Smooth muscle cell (in vitro differentiated cells): ENCODE measurements around the gene TMEM250. TPM values are rescaled to one million over a fixed set of nuclear protein-coding genes. Genes with fewer than 3 reads are reported as not detected.
"Not testable (repeated sequence)": the region's sequence is repeated elsewhere in the genome, so short reads cannot be mapped to it uniquely, and the experiment has no call there.

ENCODE experiments used
- DNase-seq: peaks from one replicate; lab custom pipeline; 2025; ENCODE audit not compliant: unreplicated experiment; lab: John Stamatoyannopoulos, UW
- H2AFZ ChIP-seq: fragments of 200-600 bp; sonication (generic); 2 replicates; pipeline ENCODE4 v1.6.0; 2016; ENCODE audit warnings: antibody characterized with exemption, low read depth, mild to moderate bottlenecking
- H3F3A ChIP-seq: fragments of 200-600 bp; sonication (generic); 2 replicates; pipeline ENCODE4 v1.6.0; 2017; ENCODE audit warnings: antibody characterized with exemption, low read depth
- H3K27ac ChIP-seq: fragments of 200-600 bp; sonication (generic); 2 replicates; pipeline ENCODE4 v1.5.1; 2016; ENCODE audit warnings: low read depth, mild to moderate bottlenecking
- H3K27me3 ChIP-seq: fragments of 200-600 bp; sonication (generic); 2 replicates; pipeline ENCODE4 v1.6.1; 2016; ENCODE audit warnings: low read depth, mild to moderate bottlenecking
- H3K36me3 ChIP-seq: fragments of 200-600 bp; sonication (generic); 2 replicates; pipeline ENCODE4 v1.5.1; 2016; ENCODE audit warnings: low read depth
- H3K4me1 ChIP-seq: fragments of 200-600 bp; sonication (generic); 2 replicates; pipeline ENCODE4 v1.5.1; 2016; ENCODE audit warnings: low read depth
- H3K4me2 ChIP-seq: fragments of 200-600 bp; sonication (generic); 2 replicates; pipeline ENCODE4 v1.6.0; 2016; ENCODE audit warnings: mild to moderate bottlenecking
- H3K4me3 ChIP-seq: fragments of 200-600 bp; sonication (generic); 2 replicates; pipeline ENCODE4 v1.5.1; 2016; ENCODE audit warnings: mild to moderate bottlenecking
- H3K79me2 ChIP-seq: fragments of 200-600 bp; sonication (generic); 2 replicates; pipeline ENCODE4 v1.6.0; 2016; ENCODE audit warnings: low read depth, mild to moderate bottlenecking
- H3K9ac ChIP-seq: fragments of 200-600 bp; sonication (generic); 2 replicates; pipeline ENCODE4 v1.6.0; 2016; ENCODE audit warnings: low read depth
- H3K9me3 ChIP-seq: fragments of 200-600 bp; sonication (generic); replicated peaks from 2 replicates; pipeline ENCODE4 v1.5.1; 2016; ENCODE audit warnings: low read depth
- H4K20me1 ChIP-seq: fragments of 200-600 bp; sonication (generic); 2 replicates; pipeline ENCODE4 v1.6.0; 2016; ENCODE audit warnings: low read depth
- CTCF ChIP-seq: fragments of 200-600 bp; sonication (generic); IDR thresholded peaks from 2 replicates; pipeline ENCODE4 v1.5.1; 2017; ENCODE audit warnings: borderline replicate concordance, mild to moderate bottlenecking, antibody characterized with exemption; ENCODE audit not compliant: insufficient read depth, poor library complexity, severe bottlenecking
- WGBS: methylation state at CpG from one replicate; pipeline ENCODE4 v1.1.7; 2016; ENCODE audit warnings: low lambda C conversion rate; 5-methylcytosine and 5-hydroxymethylcytosine counted together
- polyA plus RNA-seq: library from polyadenylated mRNA; unstranded; fragments of >200 nt; fragmentation: Nextera tagmentation; extraction: Ambion mirVana; gene quantifications from 2 replicates; pipeline ENCODE4 v1.2.1, GENCODE V29; 2016
- total RNA-seq: library from RNA; depleted of rRNA; stranded (reverse); fragments of >200 nt; gene quantifications from 2 replicates; pipeline ENCODE4 v1.2.3, GENCODE V29; 2014

TMEM250 gene
- total and polyA plus RNA-seq, 2 experiments from 2014 or later, result 26.7 to 38.2 TPM

GRCh38 chr9:136151848-136152542 is 33.3 kb upstream of the TMEM250 start:
- Histone ChIP-seq H3K9ac (no peak overlapping the region), H4K20me1 (no peaks in the 10 kb centered on the region), H3K4me1 (no peaks in the 10 kb centered on the region), H3F3A (no peaks in the 10 kb centered on the region), H3K4me2 (no peak overlapping the region), H3K79me2 (no peaks in the 10 kb centered on the region), H3K27me3 (no peaks in the 10 kb centered on the region), H3K4me3 (no peak overlapping the region), H2AFZ (no peak overlapping the region), H3K27ac (no peak overlapping the region), H3K9me3 (no peaks in the 10 kb centered on the region), H3K36me3 (no peaks in the 10 kb centered on the region)
- WGBS, result 87% methylated on average over 26 of the region's 27 CpGs
- no peak for DNase-seq
- TF ChIP-seq CTCF, result no peak

- no peak for TF ChIP-seq CTCF
- Histone ChIP-seq H3K27ac (no peak overlapping the region), H3F3A (no peaks in the 10 kb centered on the region), H3K36me3 (no peaks in the 10 kb centered on the region), H3K4me3 (no peak overlapping the region), H3K9me3 (no peaks in the 10 kb centered on the region), H2AFZ (no peak overlapping the region), H3K4me2 (no peak overlapping the region), H3K79me2 (no peaks in the 10 kb centered on the region), H3K4me1 (no peaks in the 10 kb centered on the region), H4K20me1 (no peaks in the 10 kb centered on the region), H3K9ac (no peak overlapping the region), H3K27me3 (no peaks in the 10 kb centered on the region)
- 45% methylated on average over 25 of the region's 25 CpGs for WGBS
- DNase-seq, result no peak
Observed at GRCh38 chr9:136151214-136151804, 32.6 kb upstream of the TMEM250 start.

- H3K27ac ChIP-seq, H3K4me1 ChIP-seq, H3F3A ChIP-seq, H3K4me2 ChIP-seq, H4K20me1 ChIP-seq, H3K36me3 ChIP-seq, H3K79me2 ChIP-seq, DNase-seq, H3K9ac ChIP-seq, H3K9me3 ChIP-seq, H3K27me3 ChIP-seq, H3K4me3 ChIP-seq, H2AFZ ChIP-seq: not testable (repeated sequence)
- WGBS, result 58% methylated on average over 3 of the region's 7 CpGs
Observed at GRCh38 chr9:136150664-136151213, 32.1 kb upstream of the TMEM250 start.

DNA sequence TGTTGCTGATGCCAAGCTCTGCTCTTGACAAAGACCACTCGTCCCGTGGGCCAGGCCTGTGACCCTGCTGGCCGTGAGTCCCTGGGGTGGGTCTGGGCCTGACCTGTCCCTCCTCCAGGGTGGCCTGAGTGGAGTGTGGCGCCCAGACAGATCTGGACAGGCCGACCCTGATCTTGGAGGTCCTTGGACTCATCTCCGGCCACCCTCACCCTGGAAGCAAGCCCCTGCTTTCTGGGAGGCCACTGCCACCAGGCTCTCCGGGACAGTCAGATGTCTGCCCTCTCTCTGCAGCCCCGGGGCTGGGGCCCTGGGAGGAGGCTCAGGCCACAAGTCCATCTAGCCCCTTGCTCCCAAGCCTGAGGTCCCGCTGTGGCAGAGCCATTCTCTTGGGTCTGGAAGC is 31.2 kb upstream of the TMEM250 start:
- Histone ChIP-seq H3K9ac (no peak overlapping the region), H3K4me3 (no peak overlapping the region), H2AFZ (no peak overlapping the region), H3K27ac (no peak overlapping the region), H3K27me3 (no peaks in the 10 kb centered on the region), H3K79me2 (no peaks in the 10 kb centered on the region), H3K4me2 (no peak overlapping the region), H4K20me1 (no peaks in the 10 kb centered on the region), H3K4me1 (no peaks in the 10 kb centered on the region), H3K9me3 (no peaks in the 10 kb centered on the region), H3K36me3 (no peaks in the 10 kb centered on the region), H3F3A (no peaks in the 10 kb centered on the region)
- DNase-seq, result no peak
- TF ChIP-seq CTCF, result no peak
- WGBS, result 95% methylated on average over 9 of the region's 9 CpGs
